Measurements from ENCODE around the gene JAM3.

The JAM3 gene

DNA sequence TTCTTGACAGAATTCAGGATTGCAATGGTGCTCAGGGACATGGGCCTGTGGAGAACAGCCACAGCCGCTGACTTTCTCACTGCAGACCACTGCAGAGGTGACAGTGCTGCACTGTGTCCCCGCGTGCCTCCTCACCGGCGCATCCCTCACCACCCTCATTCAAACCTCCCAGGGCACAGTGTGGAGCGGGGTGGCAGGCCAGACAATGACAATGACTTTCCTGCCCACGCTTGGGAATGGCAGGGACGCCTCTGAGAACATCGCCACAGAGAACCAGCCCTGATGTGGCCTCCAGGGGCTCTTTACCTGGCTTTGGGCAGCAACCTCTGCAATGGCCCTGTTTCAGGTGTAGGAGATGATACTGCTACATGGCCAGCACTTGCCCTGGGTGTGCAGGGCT is 89.2 kb downstream of the JAM3 start:
- Histone ChIP-seq H3K9ac (ENCODE audit: low read length) (no peak overlapping the region), H3K79me2 (ENCODE audit: low read length) (no peaks in the 10 kb centered on the region), H3K4me3 (ENCODE audit: low read length) (no peak overlapping the region), H4K20me1 (ENCODE audit: insufficient read depth, low read length) (no peaks in the 10 kb centered on the region), H2AFZ (ENCODE audit: low read length) (no peak overlapping the region), H3K9me2 (replicated peaks; ENCODE audit: insufficient read depth, low read length) (no peaks in the 10 kb centered on the region), H3F3A (ENCODE audit: insufficient read depth, low read length) (no peaks in the 10 kb centered on the region), H3K4me1 (ENCODE audit: low read length) (no peaks in the 10 kb centered on the region), H3K27me3 (replicated peaks; ENCODE audit: insufficient read depth, low read length) (no peaks in the 10 kb centered on the region), H3K4me2 (ENCODE audit: low read depth, low read length) (no peak overlapping the region), H3K36me3 (replicated peaks; ENCODE audit: insufficient read depth, low read length) (peaks cover 33% of the 10 kb centered on the region), H3K27ac (ENCODE audit: low read length) (no peak overlapping the region), H3K9me3 (replicated peaks; ENCODE audit: insufficient read depth, low read length) (no peaks in the 10 kb centered on the region)
- DNase-seq = no peak
- TF ChIP-seq EZH2 (optimal IDR thresholded peaks at IDR 0.05; ENCODE audit: low read depth, low read length) (no peak), EZH2phosphoT487 (IDR thresholded peaks at IDR 0.05; ENCODE audit: low read length) (no peak), CTCF (IDR thresholded peaks at IDR 0.05; ENCODE audit: low read length) (no peak)

DNA sequence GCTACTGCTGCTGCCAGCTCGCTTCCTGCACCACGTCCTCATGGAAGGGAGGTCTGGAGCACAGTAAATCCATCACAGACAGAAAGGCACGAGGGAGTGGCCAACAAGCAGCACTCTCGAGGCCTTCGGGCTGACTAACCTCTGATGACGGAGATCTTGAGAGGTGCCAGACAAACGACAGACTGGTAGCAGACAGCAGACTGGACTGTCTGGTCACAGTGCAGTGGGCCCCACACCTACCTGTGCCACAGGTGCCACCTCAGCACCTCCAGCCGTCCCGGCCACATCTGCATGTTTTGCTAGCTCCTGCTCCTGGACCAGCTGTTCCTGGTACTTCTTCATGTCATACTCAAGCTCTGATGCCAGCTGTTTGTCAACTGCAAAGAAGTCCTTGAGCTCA is 90.8 kb downstream of the JAM3 start:
- H3F3A ChIP-seq (ENCODE audit: insufficient read depth, low read length) = no peaks in the 10 kb centered on the region
- no peaks in the 10 kb centered on the region for H3K9me3 ChIP-seq (replicated peaks; ENCODE audit: insufficient read depth, low read length)
- H2AFZ ChIP-seq (ENCODE audit: low read length) = no peak overlapping the region
- H3K9ac ChIP-seq (ENCODE audit: low read length) = no peak overlapping the region
- TF ChIP-seq EZH2 (optimal IDR thresholded peaks at IDR 0.05; ENCODE audit: low read depth, low read length) (no peak), CTCF (IDR thresholded peaks at IDR 0.05; ENCODE audit: low read length) (no peak), EZH2phosphoT487 (IDR thresholded peaks at IDR 0.05; ENCODE audit: low read length) (no peak)
- H3K27ac ChIP-seq (ENCODE audit: low read length) = no peak overlapping the region
- H3K9me2 ChIP-seq (replicated peaks; ENCODE audit: insufficient read depth, low read length) = no peaks in the 10 kb centered on the region
- DNase-seq = no peak
- H3K27me3 ChIP-seq (replicated peaks; ENCODE audit: insufficient read depth, low read length) = no peaks in the 10 kb centered on the region
- H3K4me3 ChIP-seq (ENCODE audit: low read length) = no peak overlapping the region
- no peak overlapping the region for H3K4me2 ChIP-seq (ENCODE audit: low read depth, low read length)
- H4K20me1 ChIP-seq (ENCODE audit: insufficient read depth, low read length) = no peaks in the 10 kb centered on the region
- no peaks in the 10 kb centered on the region for H3K79me2 ChIP-seq (ENCODE audit: low read length)
- H3K36me3 ChIP-seq (replicated peaks; ENCODE audit: insufficient read depth, low read length) = peaks cover 31% of the 10 kb centered on the region
- no peaks in the 10 kb centered on the region for H3K4me1 ChIP-seq (ENCODE audit: low read length)

DNA sequence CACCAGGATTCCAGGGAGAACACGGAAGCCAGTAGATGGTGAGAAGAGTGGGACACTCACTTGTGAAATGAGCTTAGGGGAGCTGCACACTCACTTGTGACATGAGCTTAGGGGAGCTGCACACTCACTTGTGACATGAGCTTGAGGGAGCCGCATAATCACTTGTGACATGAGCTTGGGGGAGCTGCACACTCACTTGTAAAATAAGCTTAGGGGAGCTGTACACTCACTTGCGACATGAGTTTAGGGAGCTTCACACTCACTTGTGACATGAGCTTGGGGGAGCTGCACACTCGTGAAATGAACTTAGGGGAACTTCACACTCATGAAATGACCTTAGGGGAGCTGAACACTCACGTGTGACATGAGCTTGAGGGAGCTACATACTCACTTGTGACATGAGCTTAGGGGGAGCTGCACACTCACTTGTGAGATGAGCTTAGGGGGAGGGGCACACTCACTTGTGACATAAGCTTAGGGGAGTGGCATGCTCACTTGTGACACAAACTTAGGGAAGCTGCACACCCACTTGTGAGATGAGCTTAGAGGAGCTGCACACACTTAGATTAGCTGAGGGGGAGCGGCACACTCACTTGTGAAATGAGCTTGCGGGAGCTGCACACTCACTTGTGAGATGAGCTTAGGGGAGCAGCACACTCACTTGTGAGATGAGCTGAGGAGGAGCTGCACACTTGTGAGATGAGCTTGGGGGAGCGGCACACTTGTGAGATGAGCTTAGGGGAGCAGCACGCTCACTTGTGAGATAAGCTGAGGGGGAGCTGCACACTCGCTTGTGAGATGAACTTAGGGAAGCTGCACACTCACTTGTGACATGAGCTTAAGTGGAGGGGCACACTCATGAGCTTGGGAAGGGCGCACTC is 95.9 kb downstream of the JAM3 start:
- no peak overlapping the region for H3K27ac ChIP-seq (ENCODE audit: low read length)
- H3K9ac ChIP-seq (ENCODE audit: low read length) = no peak overlapping the region
- H4K20me1 ChIP-seq (ENCODE audit: insufficient read depth, low read length) = no peaks in the 10 kb centered on the region
- H3K9me3 ChIP-seq (replicated peaks; ENCODE audit: insufficient read depth, low read length) = no peaks in the 10 kb centered on the region
- no peak overlapping the region for H2AFZ ChIP-seq (ENCODE audit: low read length)
- no peaks in the 10 kb centered on the region for H3K27me3 ChIP-seq (replicated peaks; ENCODE audit: insufficient read depth, low read length)
- peaks cover 23% of the 10 kb centered on the region for H3K36me3 ChIP-seq (replicated peaks; ENCODE audit: insufficient read depth, low read length)
- TF ChIP-seq EZH2phosphoT487 (IDR thresholded peaks at IDR 0.05; ENCODE audit: low read length) (no peak), EZH2 (optimal IDR thresholded peaks at IDR 0.05; ENCODE audit: low read depth, low read length) (no peak), CTCF (IDR thresholded peaks at IDR 0.05; ENCODE audit: low read length) (no peak)
- no peaks in the 10 kb centered on the region for H3K79me2 ChIP-seq (ENCODE audit: low read length)
- no peaks in the 10 kb centered on the region for H3K4me1 ChIP-seq (ENCODE audit: low read length)
- H3K9me2 ChIP-seq (replicated peaks; ENCODE audit: insufficient read depth, low read length) = no peaks in the 10 kb centered on the region
- H3K4me2 ChIP-seq (ENCODE audit: low read depth, low read length) = no peak overlapping the region
- no peak for DNase-seq
- H3K4me3 ChIP-seq (ENCODE audit: low read length) = no peak overlapping the region
- no peaks in the 10 kb centered on the region for H3F3A ChIP-seq (ENCODE audit: insufficient read depth, low read length)
